K562 (cell line): Measurements from ENCODE around the gene ASPDH. TPM values are rescaled to one million over a fixed set of nuclear protein-coding genes. Genes with fewer than 3 reads are reported as not detected.

Source experiments
- ATAC-seq: fragments of 200-7000 bp; cut with Tn5 transposase; 3 replicates; pipeline ENCODE4 v1.9.1; 2020; ENCODE audit warnings: moderate library complexity
- BruUV-seq: library from RNA; stranded (reverse); fragments of 400-500 nt; replicated peaks from 2 replicates; lab custom pipeline; 2021; lab: Mats Ljungman, UMichigan
- CTCF ChIA-PET: fragments of 300-600 bp; formaldehyde crosslinking; extraction: SDS; loops from one replicate; lab custom pipeline; 2021; ENCODE audit warnings: low intra/inter-chr PET ratio; lab: Yijun Ruan, JAX
- POLR2A ChIA-PET: fragments of 300-600, 350-650 bp; sonication (Branson Sonifier 250); formaldehyde crosslinking; extraction: SDS; loops from one replicate; lab custom pipeline; 2021; ENCODE audit warnings: antibody characterized with exemption, inconsistent platforms; lab: Yijun Ruan, JAX
- DNase-seq, 4 experiments: peaks; one replicate each; pipeline versions ENCODE4 v3.0.0 to v3.0.0-alpha.2; 2011 to 2018; ENCODE audit warnings: low spot score in 3 of 4, mixed read lengths in 3 of 4; ENCODE audit errors: extremely low read depth in 1 of 4
- FAIRE-seq: peaks from 2 replicates; lab custom pipeline; 2011; peaks lifted over from hg19 to GRCh38; lab: Jason Lieb, UNC
- H2AFZ ChIP-seq: 2 replicates; pipeline ENCODE4 v1.6.0; 2011; ENCODE audit warnings: low read depth, low read length, control low read depth, inconsistent platforms
- H3K27ac ChIP-seq: fragments of 200-600 bp; 3 replicates; pipeline ENCODE4 v1.8.0; 2011; ENCODE audit warnings: low read depth, mild to moderate bottlenecking, control low read depth, inconsistent platforms, low read length, moderate library complexity, mixed read lengths; ENCODE audit errors: extremely low read depth
- H3K27me3 ChIP-seq, 2 experiments: fragments of 300-600 bp in 1 of 2; 2 replicates in 1 of 2; 3 replicates in 1 of 2; pipeline versions ENCODE4 v1.6.0 to v1.8.0; 2011; ENCODE audit warnings: inconsistent platforms in 2 of 2, low read length in 2 of 2, mild to moderate bottlenecking in 1 of 2, mixed read lengths in 1 of 2, moderate library complexity in 1 of 2; ENCODE audit not compliant: control insufficient read depth in 2 of 2, insufficient read depth in 2 of 2
- H3K36me3 ChIP-seq: fragments of 300-600 bp; 3 replicates; pipeline ENCODE4 v1.8.0; 2011; ENCODE audit warnings: mild to moderate bottlenecking, low read length, inconsistent platforms; ENCODE audit not compliant: control insufficient read depth, insufficient read depth
- H3K4me1 ChIP-seq, 2 experiments: fragments of 200-600 bp in 1 of 2; replicated peaks in 1 of 2; 2 replicates in 1 of 2; 3 replicates in 1 of 2; pipeline versions ENCODE4 v1.5.1 to v1.8.0; 2011; ENCODE audit warnings: inconsistent platforms in 2 of 2, low read length in 2 of 2, mild to moderate bottlenecking in 1 of 2, mixed read lengths in 1 of 2, moderate library complexity in 1 of 2; ENCODE audit not compliant: control insufficient read depth in 2 of 2, insufficient read depth in 2 of 2
- H3K4me2 ChIP-seq: 2 replicates; pipeline ENCODE4 v1.6.1; 2011; ENCODE audit warnings: low read length, control low read depth, inconsistent platforms, mixed read lengths; ENCODE audit not compliant: insufficient read depth
- H3K4me3 ChIP-seq: fragments of 200-600 bp; sonication (generic), shearing (Covaris generic); 2 replicates; pipeline ENCODE4 v1.5.1; 2016; ENCODE audit warnings: control low read depth, inconsistent platforms
- H3K79me2 ChIP-seq: fragments of 200-600 bp; 3 replicates; pipeline ENCODE4 v1.8.0; 2011; ENCODE audit warnings: low read length, inconsistent platforms; ENCODE audit not compliant: control insufficient read depth, insufficient read depth
- H3K9ac ChIP-seq, 2 experiments: 2 replicates each; pipeline versions ENCODE4 v1.6.0 to v1.6.1; 2011; ENCODE audit warnings: low read depth in 2 of 2, low read length in 2 of 2, control low read depth in 1 of 2, inconsistent platforms in 1 of 2, mild to moderate bottlenecking in 1 of 2, mixed read lengths in 1 of 2; ENCODE audit not compliant: insufficient read depth in 1 of 2
- H3K9me1 ChIP-seq: one replicate; pipeline ENCODE4 v1.6.0; 2011; ENCODE audit warnings: inconsistent platforms, mild to moderate bottlenecking, low read length, moderate library complexity; ENCODE audit not compliant: control insufficient read depth, insufficient read depth
- H3K9me3 ChIP-seq: replicated peaks from 2 replicates; pipeline ENCODE4 v1.5.1; 2011; ENCODE audit warnings: low read depth, low read length, inconsistent platforms; ENCODE audit not compliant: control insufficient read depth, insufficient read depth
- H4K20me1 ChIP-seq: replicated peaks from 2 replicates; pipeline ENCODE4 v1.6.1; 2011; ENCODE audit warnings: low read length, inconsistent platforms, mixed read lengths; ENCODE audit not compliant: control insufficient read depth, insufficient read depth
- HEY1 ChIP-seq: fragments of 250-450 bp; sonication (Bioruptor Pico); IDR thresholded peaks from 2 replicates; pipeline ENCODE4 v1.5.0; 2020; ENCODE audit warnings: mild to moderate bottlenecking, moderate library complexity, borderline replicate concordance
- PCBP1 ChIP-seq: fragments of 200-400 bp; formaldehyde crosslinking; IDR thresholded peaks from 2 replicates; pipeline ENCODE4 v1.6.1; 2018; ENCODE audit warnings: mild to moderate bottlenecking, low read depth, low read length; ENCODE audit not compliant: poor library complexity, severe bottlenecking
- POLR2G ChIP-seq: fragments of 200-400 bp; formaldehyde crosslinking; IDR thresholded peaks from 2 replicates; pipeline ENCODE4 v1.6.1; 2017; ENCODE audit warnings: low read depth, mild to moderate bottlenecking, antibody characterized with exemption, low read length, moderate library complexity
- ZNF311 ChIP-seq: fragments of 250-450 bp; sonication (Bioruptor Pico); IDR thresholded peaks from 2 replicates; pipeline ENCODE4 v1.4.0; 2020; ENCODE audit warnings: mild to moderate bottlenecking, moderate library complexity
- ZNF75A ChIP-seq: fragments of 450-650 bp; formaldehyde crosslinking; IDR thresholded peaks from 2 replicates; pipeline ENCODE4 v1.4.0; 2020; ENCODE audit warnings: mild to moderate bottlenecking
- WGBS: fragments of 100-300 bp; shearing (Covaris generic); methylation state at CpG from one replicate; pipeline ENCODE4 v1.1.6; 2016; ENCODE audit warnings: low coverage, mixed read lengths; ENCODE audit not compliant: insufficient coverage; ENCODE audit errors: missing lambda C conversion rate; 5-methylcytosine and 5-hydroxymethylcytosine counted together
- in situ Hi-C: fragments of 300-500 bp; cut with MboI; formaldehyde crosslinking; loops from 4 replicates; pipeline ENCODE4 v1.15.0; 2018; ENCODE audit warnings: inconsistent platforms, mixed read lengths
- intact Hi-C: fragments of 100-400 bp; cut with micrococcal nuclease; formaldehyde crosslinking; loops from 2 replicates; pipeline ENCODE4 v1.14.2; 2022
- polyA plus RNA-seq, 8 experiments: library from polyadenylated mRNA; depleted of rRNA in 4 of 8; stranded (reverse) in 5 of 8; unstranded in 3 of 8; fragments of >200 nt; fragmentation: Nextera tagmentation in 2 of 8; fragmentation: Illumina TruSeq in 1 of 8; extraction: Ambion mirVana in 2 of 8; extraction: Trizol in 1 of 8; gene quantifications; 2 replicates each; pipeline versions ENCODE4 v1.2.1 to v1.2.3, GENCODE V29; 2011 to 2014; ENCODE audit warnings: inconsistent platforms in 1 of 8, missing spikeins in 1 of 8
- total RNA-seq, 7 experiments: library from RNA; depleted of rRNA in 6 of 7; stranded (reverse); fragments of >200 nt in 6 of 7; fragmentation: Illumina TruSeq in 2 of 7; extraction: Trizol in 2 of 7; gene quantifications; 2 replicates each; pipeline versions ENCODE4 v1.2.1 to v1.2.3, GENCODE V29; 2011 to 2021; ENCODE audit warnings: low replicate concordance in 1 of 7

Gene ASPDH
- total and polyA plus RNA-seq, 9 of the 15 experiments (the other 6 are each of a cell fraction or from before 2014, with no cell fraction given), result not detected

DNA sequence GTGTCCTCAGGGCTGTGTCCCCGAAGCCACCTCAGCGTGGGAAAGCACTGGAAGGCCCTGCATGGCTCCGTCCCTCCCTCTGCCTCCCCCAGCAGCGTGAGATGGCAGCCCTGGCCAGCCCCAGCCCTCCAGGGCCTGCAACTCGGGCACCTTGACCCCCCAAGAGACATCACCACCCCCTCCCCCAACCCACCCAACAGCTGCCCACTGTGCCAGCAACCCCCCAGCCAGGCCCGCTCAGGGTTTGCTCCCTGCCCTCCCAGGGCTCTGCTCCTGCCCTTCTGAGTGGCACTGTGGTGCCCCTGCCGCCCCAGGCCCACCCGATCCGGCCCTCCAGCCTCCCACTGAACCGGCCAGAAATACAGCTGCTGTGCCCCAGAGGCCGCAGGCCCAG lies 1.5 kb upstream of the ASPDH start:
- POLR2A ChIA-PET, result interaction anchor here (0.6 to 1.0 kb wide), 2 partner anchors 19 to 75 kb away, joined by 3 read pairs; no protein-coding TSS in a partner anchor
- ATAC-seq, result no peak
- Histone ChIP-seq H3K27ac (no peak overlapping the region), H3K27me3 (no peaks in the 10 kb centered on the region), H3K4me3 (no peak overlapping the region), H2AFZ (no peak overlapping the region), H3K4me1 (peaks cover 5 to 61% of the 10 kb centered on the region in 2 experiments; a peak in 4 of 5 replicates), H4K20me1 (no peaks in the 10 kb centered on the region), H3K36me3 (no peaks in the 10 kb centered on the region), H3K9me3 (no peaks in the 10 kb centered on the region), H3K9me1 (peaks cover 4% of the 10 kb centered on the region), H3K79me2 (no peaks in the 10 kb centered on the region; the same call in 2 of the 3 replicates), H3K4me2 (no peak overlapping the region), H3K9ac (no peak overlapping the region; a peak in 1 of 4 replicates)
- FAIRE-seq, result no peak
- in situ Hi-C loops (no loop called here), intact Hi-C loops (no loop called here)
- TF ChIP-seq PCBP1, result peak; percentile 33
- TF ChIP-seq POLR2G, result peak; percentile 56; the same call in 1 of the 2 replicates
- no peak for TF ChIP-seq ZNF75A
- TF ChIP-seq HEY1 (CRISPR knock-in tag), result no peak
- TF ChIP-seq ZNF311 (CRISPR knock-in tag), result no peak
- DNase-seq, result no peak
- CTCF ChIA-PET, result no interaction called here
- WGBS, result 67% methylated on average over 5 of the region's 11 CpGs
- no TSS peak for BruUV-seq
